Measurements from ENCODE around the gene RPTOR. TPM values are rescaled to one million over a fixed set of nuclear protein-coding genes. Genes with fewer than 3 reads are reported as not detected.

Gene RPTOR
- polyA plus RNA-seq, 1 of the 3 experiments (the other 2 are of a cell fraction), result 14.9 TPM

GRCh38 chr17:80513201-80513600, 31.4 kb upstream of the RPTOR start:
- Histone ChIP-seq H2AFZ (ENCODE audit: low read depth) (no peak overlapping the region), H3K9ac (no peak overlapping the region), H3K27me3 (ENCODE audit: insufficient read depth) (no peaks in the 10 kb centered on the region), H3K36me3 (replicated peaks in 1 of 2; ENCODE audit: control insufficient read depth in 1 of 2, insufficient read depth in 2 of 2, low read length in 1 of 2) (no peaks in the 10 kb centered on the region), H3F3A (replicated peaks; ENCODE audit: insufficient read depth) (no peaks in the 10 kb centered on the region), H3K79me2 (ENCODE audit: insufficient read depth) (no peaks in the 10 kb centered on the region), H3K4me3 (ENCODE audit: low read depth in 2 of 2, low read length in 1 of 2) (no peak overlapping the region), H3K27ac (ENCODE audit: low read depth in 2 of 2, low read length in 1 of 2) (no peak overlapping the region), H3K4me1 (ENCODE audit: control insufficient read depth in 1 of 2, insufficient read depth in 2 of 2, low read depth in 1 of 2, low read length in 1 of 2) (peaks cover 0 to 5% of the 10 kb centered on the region in 2 experiments; a peak in 2 of 4 replicates), H3K9me3 (no peaks in the 10 kb centered on the region), H3K9me2 (no peaks in the 10 kb centered on the region), H3K4me2 (no peak overlapping the region), H4K20me1 (ENCODE audit: insufficient read depth) (no peaks in the 10 kb centered on the region)
- TF ChIP-seq GATA2 (CRISPR knock-in tag; IDR thresholded peaks at IDR 0.05) (no peak), MAX (IDR thresholded peaks at IDR 0.05; ENCODE audit: low read depth) (no peak), SMC3 (IDR thresholded peaks at IDR 0.05; ENCODE audit: low read depth, low read length) (no peak), CTCF (IDR thresholded peaks at IDR 0.05) (no peak), MXI1 (IDR thresholded peaks at IDR 0.05; ENCODE audit: low read depth, low read length) (no peak), RXRA (IDR thresholded peaks at IDR 0.05; ENCODE audit: borderline replicate concordance, low read depth) (no peak), RAD21 (IDR thresholded peaks at IDR 0.05; ENCODE audit: low read length) (no peak), CHD2 (IDR thresholded peaks at IDR 0.05; ENCODE audit: low read length, partially characterized antibody) (no peak), PBX3 (IDR thresholded peaks at IDR 0.05) (no peak), JUND (IDR thresholded peaks at IDR 0.05) (no peak), NFIC (IDR thresholded peaks at IDR 0.05; ENCODE audit: borderline replicate concordance) (no peak), REST (IDR thresholded peaks at IDR 0.05; ENCODE audit: low read depth, low read length) (no peak), ELF1 (IDR thresholded peaks at IDR 0.05) (no peak)
- 90% methylated on average over 16 of the region's 16 CpGs for whole genome bisulfite sequencing (ENCODE audit: low lambda C conversion rate)
- ChIA-PET POLR2A (interaction anchor here (0.6 kb wide), 2 partner anchors 58 to 102 kb away, joined by 4 to 5 read pairs; no protein-coding TSS in a partner anchor), CTCF (no interaction called here)
- DNase-seq, result no peak
